Measurements from ENCODE around the gene SLC10A4. TPM values are rescaled to one million over a fixed set of nuclear protein-coding genes. Genes with fewer than 3 reads are reported as not detected.

The SLC10A4 gene
- total and polyA plus RNA-seq, 2 of the 4 experiments (the other 2 are of a cell fraction), result not detected

GRCh38 chr4:48509543-48509942, 26.4 kb downstream of the SLC10A4 start:
- Histone ChIP-seq H4K91ac (ENCODE audit: insufficient read depth, low read depth, low read length) (no peak overlapping the region), H3K36me3 (ENCODE audit: control insufficient read depth, insufficient read depth, low read length) (peaks cover 25% of the 10 kb centered on the region), H3K4me1 (ENCODE audit: control insufficient read depth, insufficient read depth, low read length) (no peaks in the 10 kb centered on the region), H3K27ac (ENCODE audit: insufficient read depth, low read length) (no peak overlapping the region), H3K27me3 (ENCODE audit: control insufficient read depth, insufficient read depth, low read length) (no peaks in the 10 kb centered on the region), H4K8ac (ENCODE audit: low read depth in 2 of 2, low read length in 2 of 2) (no peak overlapping the region), H2AK5ac (ENCODE audit: low read depth, low read length) (no peak overlapping the region), H4K20me1 (ENCODE audit: insufficient read depth, low read length) (no peaks in the 10 kb centered on the region), H3K79me1 (ENCODE audit: low read depth in 1 of 2, low read length in 2 of 2) (no peaks in the 10 kb centered on the region; a peak in 1 of 4 replicates), H2AK9ac (replicated peaks; ENCODE audit: low read depth, low read length, poor library complexity) (no peak overlapping the region), H2BK120ac (ENCODE audit: low read depth, low read length) (no peak overlapping the region), H3K9me1 (ENCODE audit: insufficient read depth, low read length) (no peaks in the 10 kb centered on the region), H4K5ac (ENCODE audit: low read depth, low read length) (no peak overlapping the region), H2BK20ac (ENCODE audit: low read depth, low read length) (no peak overlapping the region), H3K9me3 (ENCODE audit: control insufficient read depth, insufficient read depth, low read length) (no peaks in the 10 kb centered on the region), H2BK5ac (ENCODE audit: low read depth, low read length, poor library complexity, severe bottlenecking) (no peak overlapping the region), H3K56ac (ENCODE audit: extremely low read depth, insufficient read depth, low read length) (no peak overlapping the region), H3K4ac (ENCODE audit: low read depth, low read length) (no peak overlapping the region), H2AFZ (replicated peaks; ENCODE audit: low read length, poor library complexity) (no peak overlapping the region), H3K14ac (replicated peaks; ENCODE audit: low read depth, low read length) (no peak overlapping the region), H3K4me3 (ENCODE audit: insufficient read depth, low read depth, low read length) (no peak overlapping the region), H3K4me2 (ENCODE audit: low read depth, low read length) (no peak overlapping the region), H3K23ac (ENCODE audit: low read depth, low read length) (no peak overlapping the region), H2BK15ac (ENCODE audit: low read depth, low read length) (no peak overlapping the region), H3K9ac (ENCODE audit: low read depth, low read length) (no peak overlapping the region), H3K18ac (ENCODE audit: low read depth, low read length) (no peak overlapping the region)
- CTCF ChIA-PET, result interaction anchor here (1.2 kb wide), 1 partner anchor 22 kb away, joined by 3 read pairs; no protein-coding TSS in a partner anchor
- intact Hi-C loops (cut with micrococcal nuclease) (loop anchor here (10.0 kb wide), 1 partner anchor 55 kb away; no protein-coding TSS in a partner anchor), in situ Hi-C loops (cut with MboI; ENCODE audit: low sequenced_read_pairs) (no loop called here), dilution Hi-C loops (cut with HindIII; ENCODE audit: low sequenced_read_pairs, unreplicated experiment) (no loop called here)
- no peak for TF ChIP-seq SMC3 (IDR thresholded peaks at IDR 0.05; ENCODE audit: low read depth, low read length)
- TF ChIP-seq RFX5 (IDR thresholded peaks at IDR 0.05; ENCODE audit: low read depth, low read length), result no peak
- no peak for TF ChIP-seq RCOR1 (IDR thresholded peaks at IDR 0.05; ENCODE audit: insufficient replicate concordance, low read length)
- TF ChIP-seq CTCF (conservative IDR thresholded peaks at IDR 0.05; ENCODE audit: low read depth, low read length), result no peak
- no peak for TF ChIP-seq USF2 (IDR thresholded peaks at IDR 0.05; ENCODE audit: low read depth, low read length)
- TF ChIP-seq RAD21 (IDR thresholded peaks at IDR 0.05; ENCODE audit: low read length), result no peak
- no peak for ATAC-seq (ENCODE audit: low read depth)
- peak; percentile 34 for DNase-seq
- no TSS peak for BruUV-seq (replicated peaks)
- POLR2A ChIA-PET (ENCODE audit: unreplicated experiment), result no interaction called here
